AG09309 (cell line): ENCODE results near the gene DLGAP1.

Experiments
- DNase-seq: peaks from one replicate; pipeline ENCODE4 v3.0.0-alpha.2; 2010; ENCODE audit warnings: low read depth
- H3K4me3 ChIP-seq: 2 replicates; pipeline ENCODE4 v1.5.1; 2011; ENCODE audit warnings: mild to moderate bottlenecking, low read depth, low read length, moderate library complexity; ENCODE audit not compliant: control insufficient read depth
- TF ChIP-seq, protein P1 (sequence below): IDR thresholded peaks from 2 replicates; pipeline ENCODE4 v1.5.1; 2011; ENCODE audit warnings: mild to moderate bottlenecking, low read depth, low read length, inconsistent platforms; ENCODE audit not compliant: insufficient read depth, control insufficient read depth; ENCODE audit errors: missing control alignments

The DLGAP1 gene

DNA sequence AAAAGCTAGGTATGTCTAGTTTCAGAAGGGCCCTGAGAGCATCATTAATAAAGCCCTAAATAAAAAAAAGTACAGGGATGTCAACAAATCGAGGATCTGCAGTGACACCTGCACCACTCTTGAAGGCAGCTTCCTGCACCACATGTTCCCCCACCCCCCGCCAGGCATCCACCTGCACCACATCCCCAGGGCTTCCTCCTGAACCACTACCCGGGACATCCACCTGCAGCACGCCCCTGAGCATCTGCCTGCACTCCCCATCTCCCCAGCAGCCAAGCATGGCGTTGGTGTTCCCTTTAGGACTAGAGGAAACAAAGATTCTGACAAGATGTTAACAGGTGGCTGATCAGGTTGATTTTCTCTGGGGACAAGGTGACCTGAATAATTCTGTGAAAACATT lies 55.2 kb downstream of the DLGAP1 start:
- H3K4me3 ChIP-seq = no peak overlapping the region
- TF ChIP-seq, protein P1, sequence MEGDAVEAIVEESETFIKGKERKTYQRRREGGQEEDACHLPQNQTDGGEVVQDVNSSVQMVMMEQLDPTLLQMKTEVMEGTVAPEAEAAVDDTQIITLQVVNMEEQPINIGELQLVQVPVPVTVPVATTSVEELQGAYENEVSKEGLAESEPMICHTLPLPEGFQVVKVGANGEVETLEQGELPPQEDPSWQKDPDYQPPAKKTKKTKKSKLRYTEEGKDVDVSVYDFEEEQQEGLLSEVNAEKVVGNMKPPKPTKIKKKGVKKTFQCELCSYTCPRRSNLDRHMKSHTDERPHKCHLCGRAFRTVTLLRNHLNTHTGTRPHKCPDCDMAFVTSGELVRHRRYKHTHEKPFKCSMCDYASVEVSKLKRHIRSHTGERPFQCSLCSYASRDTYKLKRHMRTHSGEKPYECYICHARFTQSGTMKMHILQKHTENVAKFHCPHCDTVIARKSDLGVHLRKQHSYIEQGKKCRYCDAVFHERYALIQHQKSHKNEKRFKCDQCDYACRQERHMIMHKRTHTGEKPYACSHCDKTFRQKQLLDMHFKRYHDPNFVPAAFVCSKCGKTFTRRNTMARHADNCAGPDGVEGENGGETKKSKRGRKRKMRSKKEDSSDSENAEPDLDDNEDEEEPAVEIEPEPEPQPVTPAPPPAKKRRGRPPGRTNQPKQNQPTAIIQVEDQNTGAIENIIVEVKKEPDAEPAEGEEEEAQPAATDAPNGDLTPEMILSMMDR = no peak
- DNase-seq = no peak

DNA sequence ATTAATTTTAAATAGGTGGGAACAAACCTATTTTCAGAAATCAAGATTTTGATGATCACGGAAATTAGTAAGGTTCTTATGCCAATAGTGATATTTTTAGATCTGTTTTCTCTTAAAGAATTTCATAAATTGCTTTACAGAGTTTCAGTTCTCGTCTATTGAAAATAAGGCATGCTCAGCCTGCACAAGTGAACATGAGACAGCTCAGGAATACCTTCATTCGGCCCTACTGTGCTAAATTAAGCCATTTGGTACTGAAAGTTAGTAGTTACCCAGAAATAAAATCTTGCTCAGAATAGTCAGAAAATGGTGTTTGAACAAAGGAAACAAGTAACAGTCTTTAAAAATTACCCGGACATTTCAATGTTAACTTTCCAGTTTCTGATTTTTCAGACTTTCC lies 60.4 kb downstream of the DLGAP1 start:
- DNase-seq = no peak
- TF ChIP-seq, protein P1 = no peak
- H3K4me3 ChIP-seq = no peak overlapping the region

DNA sequence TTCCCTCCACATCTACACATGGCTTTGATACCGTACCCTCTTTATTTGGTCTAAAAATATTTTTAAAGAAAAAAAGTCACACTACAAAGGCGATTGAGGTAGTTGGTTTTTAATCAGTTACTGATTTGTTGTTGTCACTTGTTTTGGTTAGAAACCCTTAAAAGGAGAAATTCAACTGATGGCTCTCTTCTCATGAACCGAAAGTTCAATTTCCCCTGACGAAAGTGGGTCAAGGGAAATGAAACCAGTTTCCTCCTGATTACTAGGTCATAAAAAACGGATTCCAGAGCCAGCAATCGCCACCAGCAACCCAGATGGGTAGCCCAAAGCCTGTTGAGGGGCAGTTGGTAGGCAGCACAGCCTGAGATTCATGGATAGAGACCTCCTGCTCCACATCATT lies 63.2 kb downstream of the DLGAP1 start:
- no peak overlapping the region for H3K4me3 ChIP-seq
- TF ChIP-seq, protein P1 = no peak
- DNase-seq = no peak

DNA sequence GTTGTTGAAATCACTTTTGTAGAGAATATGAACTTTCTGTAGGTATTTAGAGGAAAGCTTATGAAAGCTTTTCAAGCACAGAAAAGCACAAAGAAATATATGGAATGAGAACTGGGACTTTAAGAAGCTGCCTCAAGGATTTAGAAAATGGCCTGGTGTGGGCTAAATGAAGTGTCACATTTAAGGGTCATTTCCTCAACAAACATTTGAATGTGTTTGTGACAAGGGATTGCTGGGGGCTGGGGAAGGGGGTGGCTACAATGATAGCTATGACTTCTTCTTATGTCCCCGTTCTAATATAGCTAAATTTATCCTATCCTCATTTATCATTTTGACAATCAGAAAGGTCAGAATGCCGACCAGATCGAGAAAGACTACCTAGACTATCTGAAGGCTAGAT lies 69.2 kb downstream of the DLGAP1 start:
- TF ChIP-seq, protein P1 = no peak
- DNase-seq = no peak
- H3K4me3 ChIP-seq = no peak overlapping the region

DNA sequence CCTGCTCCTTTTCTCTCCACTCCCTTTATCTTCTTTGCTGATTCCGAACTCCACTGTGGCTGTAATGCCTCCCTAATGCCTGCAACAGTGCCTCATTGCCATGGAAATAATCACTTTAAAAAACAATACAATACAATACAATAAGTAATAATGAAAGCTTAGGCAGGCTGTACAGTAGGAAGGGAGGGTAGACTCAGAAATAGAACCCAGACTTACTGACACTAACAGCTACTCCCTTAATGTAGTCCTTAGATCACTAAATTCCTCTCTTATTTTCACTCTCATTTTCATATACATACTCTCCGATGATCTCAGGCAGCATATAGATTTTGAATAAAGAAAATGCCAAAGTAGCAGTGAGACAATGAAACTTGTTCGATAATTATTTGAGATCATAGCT lies 70.2 kb downstream of the DLGAP1 start:
- TF ChIP-seq, protein P1 = no peak
- DNase-seq = no peak
- H3K4me3 ChIP-seq = no peak overlapping the region

DNA sequence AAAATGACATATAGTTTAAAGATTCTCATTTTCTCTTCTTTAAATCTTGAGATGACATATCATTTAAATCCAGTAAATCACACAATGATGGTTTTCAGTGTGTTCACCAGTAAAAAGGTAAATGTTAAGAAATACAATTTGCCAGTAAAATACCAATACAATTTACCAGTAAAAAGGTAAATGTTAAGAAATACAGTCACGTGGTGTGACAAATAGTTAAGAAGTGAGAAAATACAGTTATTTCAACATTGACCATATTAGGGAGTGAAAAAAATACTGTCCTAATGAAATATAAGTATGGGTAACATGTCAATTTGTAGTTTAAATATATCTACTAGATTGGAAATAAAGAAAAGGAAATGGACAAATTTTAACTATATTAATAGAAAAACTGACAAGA lies 80.5 kb downstream of the DLGAP1 start:
- H3K4me3 ChIP-seq = no peak overlapping the region
- no peak for DNase-seq
- TF ChIP-seq, protein P1 = no peak

DNA sequence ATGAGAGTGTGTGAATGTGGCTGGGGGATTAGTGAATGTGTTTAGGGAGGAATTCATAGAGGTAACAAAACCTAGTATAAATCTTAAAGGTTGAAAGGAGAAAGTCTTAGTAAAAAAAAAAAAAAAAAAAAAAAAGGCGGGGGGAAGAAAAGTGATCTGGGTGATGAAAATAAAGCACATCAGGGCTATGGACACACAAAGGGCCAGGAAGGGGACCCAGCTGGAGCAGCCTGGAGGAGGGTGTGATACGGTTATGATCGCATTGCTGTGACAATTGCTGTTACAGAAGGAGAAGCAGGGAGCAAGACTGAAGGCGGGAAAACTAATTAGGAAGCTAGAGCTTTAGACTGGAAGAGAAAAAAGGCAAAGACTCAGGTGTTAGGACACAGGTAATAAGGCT lies 85.4 kb downstream of the DLGAP1 start:
- TF ChIP-seq, protein P1 = no peak
- no peak for DNase-seq

More for the DNA sequence above, 85.4 kb downstream of the DLGAP1 start:
- H3K4me3 ChIP-seq = no peak overlapping the region
